Measurements from ENCODE around the gene MAP6D1. TPM values are rescaled to one million over a fixed set of nuclear protein-coding genes. Genes with fewer than 3 reads are reported as not detected.

Gene MAP6D1
- total RNA-seq, 1 donor from 2014 or later, result 1.9 TPM

GRCh38 chr3:183844606-183845005 is 19.2 kb upstream of the MAP6D1 start:
- intact Hi-C loops (cut with micrococcal nuclease), result no loop called here
- Mint-ChIP-seq H3K4me1 (no peaks in the 10 kb centered on the region), H3K36me3 (ENCODE audit: low read depth) (peaks cover 72% of the 10 kb centered on the region), H3K4me3 (no peak overlapping the region), H3K27me3 (no peaks in the 10 kb centered on the region), H3K9me3 (no peaks in the 10 kb centered on the region), H3K27ac (no peak overlapping the region)
- ATAC-seq (ENCODE audit: low read depth) (no peak), DNase-seq (no peak)
- POLR2A ChIA-PET, result no interaction called here
- no peak for TF ChIP-seq CTCF (IDR thresholded peaks at IDR 0.05)
- CTCF ChIA-PET, result no interaction called here

DNA sequence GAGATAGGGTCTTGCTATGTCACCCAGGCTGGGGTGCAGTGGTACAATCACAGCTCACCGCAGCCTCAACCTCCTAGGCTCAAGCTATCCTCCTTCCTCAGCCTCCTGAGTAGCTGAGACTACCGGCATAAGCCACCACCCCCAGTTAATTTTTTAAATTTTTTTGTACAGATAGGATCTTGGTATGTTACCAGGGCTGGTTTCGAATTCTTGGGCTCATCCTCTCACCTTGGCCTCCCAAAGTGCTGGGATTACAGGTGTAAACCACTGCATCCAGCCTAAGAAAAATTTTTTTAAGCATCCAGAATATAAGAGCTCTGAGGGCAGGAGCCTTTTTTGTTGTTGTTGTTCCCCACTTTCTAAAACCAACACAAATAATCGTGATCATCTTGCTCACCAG is 14.4 kb upstream of the MAP6D1 start:
- peaks cover 65% of the 10 kb centered on the region for H3K36me3 Mint-ChIP-seq (ENCODE audit: low read depth)
- CTCF ChIA-PET, result no interaction called here
- POLR2A ChIA-PET, result no interaction called here

DNA sequence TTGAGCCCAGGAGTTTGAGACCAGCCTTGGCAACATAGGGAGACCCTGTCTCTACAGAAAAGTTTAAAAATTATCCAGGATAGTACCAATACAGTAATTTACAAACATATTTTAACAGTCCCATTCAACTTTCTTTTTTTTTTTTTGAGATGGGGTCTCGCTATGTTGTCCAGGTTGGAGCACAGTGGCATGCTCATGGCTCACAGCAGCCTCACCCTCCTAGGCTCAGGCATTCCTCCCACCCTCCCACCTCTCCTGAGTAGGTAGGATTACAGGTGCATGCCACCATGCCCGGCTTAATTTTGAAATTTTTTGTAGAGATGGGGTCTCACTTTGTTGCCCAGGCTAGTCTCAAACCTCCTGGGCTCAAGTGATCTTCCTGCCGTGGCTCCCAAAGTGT is 12.5 kb upstream of the MAP6D1 start:
- TF ChIP-seq CTCF (IDR thresholded peaks at IDR 0.05), result no peak
- Mint-ChIP-seq H3K9me3 (no peaks in the 10 kb centered on the region), H3K36me3 (ENCODE audit: low read depth) (peaks cover 72% of the 10 kb centered on the region), H3K4me1 (no peaks in the 10 kb centered on the region), H3K4me3 (no peak overlapping the region), H3K27me3 (no peaks in the 10 kb centered on the region), H3K27ac (no peak overlapping the region)
- intact Hi-C loops (cut with micrococcal nuclease), result no loop called here
- ChIA-PET CTCF (no interaction called here), POLR2A (no interaction called here)
- ATAC-seq (ENCODE audit: low read depth) (no peak), DNase-seq (no peak)

More for the DNA sequence above, 14.4 kb upstream of the MAP6D1 start:
- Mint-ChIP-seq H3K4me3 (no peak overlapping the region), H3K9me3 (no peaks in the 10 kb centered on the region), H3K27me3 (no peaks in the 10 kb centered on the region), H3K27ac (no peak overlapping the region), H3K4me1 (no peaks in the 10 kb centered on the region)
- ATAC-seq (ENCODE audit: low read depth) (no peak), DNase-seq (no peak)
- no peak for TF ChIP-seq CTCF (IDR thresholded peaks at IDR 0.05)
- intact Hi-C loops (cut with micrococcal nuclease), result no loop called here

GRCh38 chr3:183837390-183837789 is 12.0 kb upstream of the MAP6D1 start:
- H3K4me3 Mint-ChIP-seq, result no peak overlapping the region
- H3K27me3 Mint-ChIP-seq, result no peaks in the 10 kb centered on the region
- DNase-seq, result no peak
- H3K9me3 Mint-ChIP-seq, result no peaks in the 10 kb centered on the region
- POLR2A ChIA-PET, result no interaction called here
- intact Hi-C loops (cut with micrococcal nuclease), result no loop called here
- no peak for ATAC-seq (ENCODE audit: low read depth)
- no peaks in the 10 kb centered on the region for H3K4me1 Mint-ChIP-seq
- no peak overlapping the region for H3K27ac Mint-ChIP-seq
- CTCF ChIA-PET, result no interaction called here
- peaks cover 77% of the 10 kb centered on the region for H3K36me3 Mint-ChIP-seq (ENCODE audit: low read depth)
- no peak for TF ChIP-seq CTCF (IDR thresholded peaks at IDR 0.05)

- no peaks in the 10 kb centered on the region for H3K27me3 Mint-ChIP-seq
- no peaks in the 10 kb centered on the region for H3K9me3 Mint-ChIP-seq
- H3K4me3 Mint-ChIP-seq, result no peak overlapping the region
- no peak for ATAC-seq (ENCODE audit: low read depth)
- intact Hi-C loops (cut with micrococcal nuclease), result no loop called here
- ChIA-PET CTCF (no interaction called here), POLR2A (no interaction called here)
- TF ChIP-seq CTCF (IDR thresholded peaks at IDR 0.05), result no peak
- H3K36me3 Mint-ChIP-seq (ENCODE audit: low read depth), result peaks cover 79% of the 10 kb centered on the region
- H3K4me1 Mint-ChIP-seq, result no peaks in the 10 kb centered on the region
- DNase-seq, result no peak
- H3K27ac Mint-ChIP-seq, result no peak overlapping the region
These were observed 8.1 kb upstream of the MAP6D1 start for GRCh38 chr3:183833516-183833915.

Measured in activated B cell treated with CpG ODN at 0.5 μM for 24 hours (primary cell).